Right lobe of liver (tissue), 6 donors: ENCODE measurements around the gene PAX1. TPM values are rescaled to one million over a fixed set of nuclear protein-coding genes. Genes with fewer than 3 reads are reported as not detected.

Experiments
- ATAC-seq, 4 donors: fragments of 200-7000 bp; cut with Tn5 transposase; one replicate each; pipeline ENCODE4 v1.9.1; 2020; ENCODE audit warnings: mild to moderate bottlenecking in 4 of 4, moderate library complexity in 4 of 4
- DNase-seq, 3 donors: peaks; one replicate each; pipeline ENCODE4 v3.0.0-alpha.2; 2020
- H3K27ac ChIP-seq, 3 donors: fragments of 200-600 bp; one replicate each; pipeline ENCODE4 v1.8.0; 2022
- H3K27me3 ChIP-seq, 2 donors: fragments of 200-600 bp; one replicate each; pipeline ENCODE4 v1.8.0; 2022
- H3K36me3 ChIP-seq, 4 donors: fragments of 200-600 bp; sonication (generic) in 1 of 4; one replicate each; pipeline versions ENCODE4 v1.5.1 to v1.8.0; 2017 to 2022; ENCODE audit warnings: control low read depth in 1 of 4
- H3K4me1 ChIP-seq, 4 donors: fragments of 200-600 bp; sonication (generic) in 1 of 4; one replicate each; pipeline versions ENCODE4 v1.5.1 to v1.8.0; 2017 to 2022; ENCODE audit warnings: control low read depth in 1 of 4
- H3K4me3 ChIP-seq, 3 donors: fragments of 200-600 bp; one replicate each; pipeline ENCODE4 v1.8.0; 2022
- H3K9me3 ChIP-seq, 4 donors: fragments of 200-600 bp; sonication (generic) in 1 of 4; one replicate each; pipeline versions ENCODE4 v1.5.1 to v1.8.0; 2017 to 2022; ENCODE audit warnings: control low read depth in 1 of 4
- POLR2A ChIP-seq: fragments of 450-650 bp; IDR thresholded peaks from one replicate; pipeline ENCODE4 v1.6.1; 2017; ENCODE audit warnings: antibody characterized with exemption, mild to moderate bottlenecking
- WGBS: methylation state at CpG from one replicate; pipeline ENCODE4 v1.1.6; 2018; ENCODE audit warnings: low coverage, low lambda C conversion rate; ENCODE audit not compliant: insufficient coverage; ENCODE audit errors: missing lambda C conversion rate; 5-methylcytosine and 5-hydroxymethylcytosine counted together
- intact Hi-C, 2 donors: fragments of 100-400 bp; cut with DNase I; formaldehyde crosslinking; loops; one replicate each; pipeline versions ENCODE4 v1.11.2 to v1.14.1; 2022
- total RNA-seq, 6 experiments: library from RNA; depleted of rRNA in 2 of 6; stranded (reverse); fragments of >200 nt in 2 of 6; fragmentation: NEBNext Ultra II Directional in 3 of 6; extraction: Animal tissue kit (Norgen Biotek cat#: 25700) in 3 of 6; gene quantifications; one replicate each; pipeline versions ENCODE4 v1.1.0 to v1.2.4, GENCODE V29; 2016 to 2023
- TF ChIP-seq, protein P1 (sequence below), 4 donors: fragments of 200-600 bp in 3 of 4; fragments of 450-650 bp in 1 of 4; IDR thresholded peaks; one replicate each; pipeline versions ENCODE4 v1.5.1 to v1.8.0; 2016 to 2022; ENCODE audit warnings: antibody characterized with exemption in 4 of 4, mild to moderate bottlenecking in 2 of 4
- donor health status: DM: no; HTN: yes; CAD: no.
- donor health status: DM: no; HTN: no; CAD: no.
- donor health status: DM: no; HTN: no; CAD: no.
- donor health status: DM: no; HTN: yes; CAD: no.
- donor health status: DM: no; HTN: yes; CAD: no.

Gene PAX1
- total RNA-seq, 6 experiments from 2014 or later: not detected

DNA sequence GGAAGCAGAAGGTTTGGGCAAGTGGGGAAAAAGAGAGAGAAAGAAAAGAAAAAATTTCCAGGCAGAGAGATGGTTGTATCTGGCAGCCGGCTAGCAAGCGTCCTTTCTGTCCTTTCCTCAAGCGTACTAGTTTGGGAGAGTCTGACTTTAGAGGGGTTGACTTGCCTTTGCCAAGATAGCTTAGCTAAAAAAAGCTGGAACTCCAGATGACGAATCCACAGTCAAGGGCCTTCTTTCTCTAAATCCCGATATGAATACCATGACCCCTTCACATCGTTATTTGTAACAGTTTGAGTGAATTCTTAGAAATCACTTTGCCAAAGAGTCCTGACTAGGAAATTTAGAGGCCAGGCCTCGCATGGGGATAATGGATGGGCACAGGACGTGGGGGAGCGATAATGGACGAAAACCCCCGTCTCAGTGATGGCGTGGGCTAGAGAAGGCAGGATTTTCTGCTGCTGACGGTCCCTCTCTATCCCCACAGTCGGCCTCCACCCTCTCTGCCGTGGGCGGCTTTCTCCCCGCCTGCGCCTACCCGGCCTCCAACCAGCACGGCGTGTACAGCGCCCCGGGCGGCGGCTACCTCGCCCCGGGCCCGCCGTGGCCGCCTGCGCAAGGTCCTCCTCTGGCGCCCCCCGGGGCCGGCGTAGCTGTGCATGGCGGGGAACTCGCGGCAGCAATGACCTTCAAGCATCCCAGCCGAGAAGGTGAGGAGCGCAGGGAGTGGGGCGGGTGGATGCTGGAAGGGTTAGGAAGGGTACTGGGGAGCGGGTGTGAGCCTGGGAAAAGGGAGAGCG lies 3.5 kb downstream of the PAX1 start:
- H3K9me3 ChIP-seq: no peaks in the 10 kb centered on the region
- no peak overlapping the region for H3K4me3 ChIP-seq
- H3K27ac ChIP-seq: no peak overlapping the region
- ATAC-seq (no peak), DNase-seq (no peak)
- peaks cover 6 to 28% of the 10 kb centered on the region in 2 donors for H3K27me3 ChIP-seq
- no peaks in the 10 kb centered on the region for H3K36me3 ChIP-seq
- intact Hi-C loops: no loop called here
- TF ChIP-seq, protein P1, sequence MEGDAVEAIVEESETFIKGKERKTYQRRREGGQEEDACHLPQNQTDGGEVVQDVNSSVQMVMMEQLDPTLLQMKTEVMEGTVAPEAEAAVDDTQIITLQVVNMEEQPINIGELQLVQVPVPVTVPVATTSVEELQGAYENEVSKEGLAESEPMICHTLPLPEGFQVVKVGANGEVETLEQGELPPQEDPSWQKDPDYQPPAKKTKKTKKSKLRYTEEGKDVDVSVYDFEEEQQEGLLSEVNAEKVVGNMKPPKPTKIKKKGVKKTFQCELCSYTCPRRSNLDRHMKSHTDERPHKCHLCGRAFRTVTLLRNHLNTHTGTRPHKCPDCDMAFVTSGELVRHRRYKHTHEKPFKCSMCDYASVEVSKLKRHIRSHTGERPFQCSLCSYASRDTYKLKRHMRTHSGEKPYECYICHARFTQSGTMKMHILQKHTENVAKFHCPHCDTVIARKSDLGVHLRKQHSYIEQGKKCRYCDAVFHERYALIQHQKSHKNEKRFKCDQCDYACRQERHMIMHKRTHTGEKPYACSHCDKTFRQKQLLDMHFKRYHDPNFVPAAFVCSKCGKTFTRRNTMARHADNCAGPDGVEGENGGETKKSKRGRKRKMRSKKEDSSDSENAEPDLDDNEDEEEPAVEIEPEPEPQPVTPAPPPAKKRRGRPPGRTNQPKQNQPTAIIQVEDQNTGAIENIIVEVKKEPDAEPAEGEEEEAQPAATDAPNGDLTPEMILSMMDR (IDR thresholded peaks at IDR 0.05): no peak
- TF ChIP-seq POLR2A: no peak
- 5% methylated on average over 7 of the region's 43 CpGs for WGBS
- no peaks in the 10 kb centered on the region for H3K4me1 ChIP-seq

DNA sequence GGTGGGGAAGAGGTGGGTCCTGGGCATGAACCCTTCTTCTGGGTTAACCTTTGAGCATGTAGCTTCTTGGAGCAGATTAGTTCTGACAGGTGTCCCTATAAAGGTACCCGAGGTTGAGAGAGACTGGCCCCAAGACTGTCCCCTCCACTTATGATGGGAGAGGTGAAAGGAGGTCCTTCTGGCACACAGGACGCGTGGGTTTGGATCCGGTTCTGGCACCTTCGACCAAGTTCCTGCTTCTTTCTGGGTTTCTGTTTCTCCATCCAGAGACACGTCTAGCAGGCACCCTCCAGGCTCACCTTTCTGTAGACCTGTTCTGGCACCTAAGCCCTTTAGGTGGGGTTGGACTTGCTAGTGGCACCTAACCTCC lies 4.1 kb downstream of the PAX1 start:
- peaks cover 6 to 27% of the 10 kb centered on the region in 2 donors for H3K27me3 ChIP-seq
- intact Hi-C loops: no loop called here
- no peaks in the 10 kb centered on the region for H3K36me3 ChIP-seq
- DNase-seq (no peak), ATAC-seq (no peak)
- H3K4me3 ChIP-seq: no peak overlapping the region
- TF ChIP-seq POLR2A: no peak
- TF ChIP-seq, protein P1 (IDR thresholded peaks at IDR 0.05): no peak
- no peaks in the 10 kb centered on the region for H3K4me1 ChIP-seq
- WGBS: 0% methylated on average over 1 of the region's 6 CpGs
- no peaks in the 10 kb centered on the region for H3K9me3 ChIP-seq
- no peak overlapping the region for H3K27ac ChIP-seq

DNA sequence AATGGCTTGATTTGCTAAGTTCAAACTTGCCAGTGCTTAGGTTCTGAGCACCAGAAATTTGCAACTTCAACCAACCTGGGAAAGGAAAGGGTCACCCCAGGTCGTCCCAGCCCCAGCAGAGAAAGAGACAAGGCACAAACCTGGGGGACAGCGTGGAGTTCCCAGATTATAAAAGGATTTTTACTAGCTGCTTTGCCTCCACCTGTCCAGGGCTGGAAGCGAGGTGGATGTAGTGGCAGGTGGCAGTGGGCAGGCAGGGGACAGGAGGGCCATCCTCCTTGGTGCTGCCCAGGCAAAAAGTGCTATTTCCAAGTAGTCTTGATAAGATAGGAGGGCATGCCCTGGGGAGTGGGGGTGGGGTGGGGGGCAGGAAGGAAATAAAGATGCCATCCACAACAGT lies 4.9 kb downstream of the PAX1 start:
- TF ChIP-seq, protein P1 (IDR thresholded peaks at IDR 0.05): no peak
- no peak for TF ChIP-seq POLR2A
- no peaks in the 10 kb centered on the region for H3K4me1 ChIP-seq
- intact Hi-C loops: no loop called here
- DNase-seq (no peak), ATAC-seq (no peak)
- no peaks in the 10 kb centered on the region for H3K36me3 ChIP-seq
- WGBS: 8% methylated on average over 3 of the region's 3 CpGs
- no peaks in the 10 kb centered on the region for H3K9me3 ChIP-seq
- peaks cover 6 to 21% of the 10 kb centered on the region in 2 donors for H3K27me3 ChIP-seq
- no peak overlapping the region for H3K4me3 ChIP-seq
- H3K27ac ChIP-seq: no peak overlapping the region

DNA sequence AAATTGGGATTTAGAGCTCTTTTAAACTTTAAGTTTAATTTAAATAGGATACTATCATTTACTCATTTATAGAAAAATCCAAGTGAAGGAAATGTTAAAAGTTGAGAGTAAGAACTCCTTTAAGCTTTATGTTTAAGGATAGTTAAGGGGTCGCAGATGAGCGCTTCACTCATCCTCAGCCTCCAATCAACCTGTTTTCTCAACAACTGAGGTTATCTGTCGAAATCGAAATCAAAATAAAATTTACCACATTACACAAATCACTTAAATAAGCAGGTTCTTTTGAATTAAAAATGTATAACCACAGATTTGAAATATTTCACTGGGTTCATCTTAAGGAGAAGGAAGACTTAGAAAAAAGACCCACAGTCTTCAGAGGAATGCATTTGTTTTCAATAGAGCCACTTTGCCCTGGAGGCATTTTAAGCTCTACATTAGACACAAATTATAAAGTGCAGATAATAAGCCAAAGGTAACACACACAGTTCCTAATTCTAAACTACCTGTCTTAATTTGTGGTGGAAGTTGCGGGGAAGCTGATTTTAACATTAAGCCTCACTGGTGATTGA lies 5.5 kb downstream of the PAX1 start:
- DNase-seq (no peak), ATAC-seq (no peak)
- WGBS: 17% methylated on average over 5 of the region's 5 CpGs
- TF ChIP-seq, protein P1 (IDR thresholded peaks at IDR 0.05): no peak
- no peak for TF ChIP-seq POLR2A
- Histone ChIP-seq H3K27ac (no peak overlapping the region), H3K27me3 (peaks cover 6 to 23% of the 10 kb centered on the region in 2 donors), H3K4me1 (no peaks in the 10 kb centered on the region), H3K4me3 (no peak overlapping the region), H3K9me3 (no peaks in the 10 kb centered on the region), H3K36me3 (no peaks in the 10 kb centered on the region)
- intact Hi-C loops: no loop called here
